ENCODE data around the gene LRRC3B.
A peak's percentile ranks its signal among the peaks of the same experiment; 100 is the strongest.

LRRC3B gene

GRCh38 chr3:26675336-26675735 is 52.8 kb downstream of the LRRC3B start:
- Mint-ChIP-seq H3K4me3 (no peak overlapping the region), H3K4me1 (peaks cover 3% of the 10 kb centered on the region), H3K27me3 (ENCODE audit: low read depth) (no peaks in the 10 kb centered on the region), H3K36me3 (ENCODE audit: low read depth) (no peaks in the 10 kb centered on the region), H3K9me3 (peaks cover 4% of the 10 kb centered on the region), H3K27ac (no peak overlapping the region)
- TF ChIP-seq CTCF (IDR thresholded peaks at IDR 0.05; ENCODE audit: unreplicated experiment in 3 of 3), result no peak

GRCh38 chr3:26681632-26682031 is 59.1 kb downstream of the LRRC3B start:
- H3K4me1 Mint-ChIP-seq, result peaks cover 23% of the 10 kb centered on the region

GRCh38 chr3:26682406-26682805 is 59.8 kb downstream of the LRRC3B start:
- Mint-ChIP-seq H3K36me3 (ENCODE audit: low read depth) (no peaks in the 10 kb centered on the region), H3K4me3 (no peak overlapping the region), H3K4me1 (peaks cover 23% of the 10 kb centered on the region), H3K27ac (peak overlapping the region in 1 of 3 experiments; percentile 20), H3K27me3 (ENCODE audit: low read depth) (peaks cover 4% of the 10 kb centered on the region), H3K9me3 (peaks cover 4% of the 10 kb centered on the region)
- no peak for TF ChIP-seq CTCF (IDR thresholded peaks at IDR 0.05; ENCODE audit: unreplicated experiment in 3 of 3)

More at GRCh38 chr3:26681632-26682031, 59.1 kb downstream of the LRRC3B start:
- TF ChIP-seq CTCF (IDR thresholded peaks at IDR 0.05; ENCODE audit: unreplicated experiment in 3 of 3), result no peak
- H3K27ac Mint-ChIP-seq, result no peak overlapping the region
- H3K9me3 Mint-ChIP-seq, result peaks cover 8% of the 10 kb centered on the region
- no peaks in the 10 kb centered on the region for H3K36me3 Mint-ChIP-seq (ENCODE audit: low read depth)
- H3K4me3 Mint-ChIP-seq, result no peak overlapping the region
- peaks cover 4% of the 10 kb centered on the region for H3K27me3 Mint-ChIP-seq (ENCODE audit: low read depth)

- H3K4me3 Mint-ChIP-seq, result no peak overlapping the region
Measured at GRCh38 chr3:26683902-26684301, 61.3 kb downstream of the LRRC3B start.

GRCh38 chr3:26687466-26687865 is 64.9 kb downstream of the LRRC3B start:
- Mint-ChIP-seq H3K4me3 (no peak overlapping the region), H3K27me3 (ENCODE audit: low read depth) (peaks cover 4% of the 10 kb centered on the region), H3K36me3 (ENCODE audit: low read depth) (no peaks in the 10 kb centered on the region), H3K27ac (no peak overlapping the region), H3K9me3 (peaks cover 16% of the 10 kb centered on the region), H3K4me1 (peaks cover 10% of the 10 kb centered on the region)
- no peak for TF ChIP-seq CTCF (IDR thresholded peaks at IDR 0.05; ENCODE audit: unreplicated experiment in 3 of 3)

More at GRCh38 chr3:26683902-26684301, 61.3 kb downstream of the LRRC3B start:
- Mint-ChIP-seq H3K27ac (peak overlapping the region in 1 of 3 experiments; percentile 50), H3K9me3 (peaks cover 12% of the 10 kb centered on the region), H3K27me3 (ENCODE audit: low read depth) (peaks cover 4% of the 10 kb centered on the region), H3K36me3 (ENCODE audit: low read depth) (no peaks in the 10 kb centered on the region), H3K4me1 (peaks cover 23% of the 10 kb centered on the region)
- TF ChIP-seq CTCF (IDR thresholded peaks at IDR 0.05; ENCODE audit: unreplicated experiment in 3 of 3), result no peak

- no peaks in the 10 kb centered on the region for H3K36me3 Mint-ChIP-seq (ENCODE audit: low read depth)
- H3K4me3 Mint-ChIP-seq, result no peak overlapping the region
- no peaks in the 10 kb centered on the region for H3K27me3 Mint-ChIP-seq (ENCODE audit: low read depth)
- TF ChIP-seq CTCF (IDR thresholded peaks at IDR 0.05; ENCODE audit: unreplicated experiment in 3 of 3), result no peak
- no peaks in the 10 kb centered on the region for H3K9me3 Mint-ChIP-seq
- H3K27ac Mint-ChIP-seq, result no peak overlapping the region
- H3K4me1 Mint-ChIP-seq, result no peaks in the 10 kb centered on the region
Measured at GRCh38 chr3:26699553-26699952, 77.0 kb downstream of the LRRC3B start.

All from nephron (organoid).